HepG2 (cell line): ENCODE results near the gene GPN2. TPM values are rescaled to one million over a fixed set of nuclear protein-coding genes. Genes with fewer than 3 reads are reported as not detected.

Experiments
- AGO1 ChIP-seq: fragments of 200-400 bp; formaldehyde crosslinking; IDR thresholded peaks from 2 replicates; pipeline ENCODE4 v1.6.1; 2017; ENCODE audit warnings: mild to moderate bottlenecking, low read depth, low read length, moderate library complexity; ENCODE audit not compliant: poor library complexity, severe bottlenecking
- ARID5B ChIP-seq: IDR thresholded peaks from 2 replicates; pipeline ENCODE4 v1.4.0; 2020; ENCODE audit warnings: mild to moderate bottlenecking, missing genetic modification reagents
- ATRX ChIP-seq: sonication (generic); formaldehyde crosslinking; IDR thresholded peaks from 2 replicates; pipeline ENCODE4 v1.4.0; 2020; ENCODE audit warnings: missing genetic modification reagents, borderline replicate concordance
- IKZF5 ChIP-seq: IDR thresholded peaks from 2 replicates; pipeline ENCODE4 v1.6.1; 2018; ENCODE audit warnings: missing genetic modification reagents, mild to moderate bottlenecking, missing compliant biosample characterization
- MEF2D ChIP-seq: sonication (generic); formaldehyde crosslinking; IDR thresholded peaks from 2 replicates; pipeline ENCODE4 v1.5.1; 2020; ENCODE audit warnings: mild to moderate bottlenecking, missing genetic modification reagents
- PRPF4 ChIP-seq: fragments of 200-400 bp; formaldehyde crosslinking; IDR thresholded peaks from 2 replicates; pipeline ENCODE4 v1.6.1; 2016; ENCODE audit warnings: low read length, low read depth; ENCODE audit not compliant: poor library complexity, severe bottlenecking
- TBP ChIP-seq: sonication (generic); formaldehyde crosslinking; IDR thresholded peaks from 2 replicates; pipeline ENCODE4 v1.5.0; 2020; ENCODE audit warnings: missing genetic modification reagents
- ZBTB10 ChIP-seq: sonication (generic); formaldehyde crosslinking; IDR thresholded peaks from 2 replicates; pipeline ENCODE4 v1.4.0; 2020; ENCODE audit warnings: missing genetic modification reagents, borderline replicate concordance
- ZKSCAN8 ChIP-seq: IDR thresholded peaks from 2 replicates; pipeline ENCODE4 v1.6.1; 2016; ENCODE audit warnings: borderline replicate concordance, missing genetic modification reagents, missing compliant biosample characterization
- ZNF256 ChIP-seq: sonication (generic); formaldehyde crosslinking; conservative IDR thresholded peaks from 2 replicates; pipeline ENCODE4 v1.4.0; 2020; ENCODE audit warnings: missing genetic modification reagents
- ZNF407 ChIP-seq: sonication (generic); formaldehyde crosslinking; IDR thresholded peaks from one replicate; pipeline ENCODE4 v1.5.1; 2020; ENCODE audit warnings: mild to moderate bottlenecking, missing genetic modification reagents; ENCODE audit errors: not compliant biosample characterization
- polyA plus RNA-seq, 8 experiments: library from polyadenylated mRNA; depleted of rRNA in 3 of 8; stranded (reverse) in 7 of 8; unstranded in 1 of 8; fragments of >200 nt; fragmentation: Illumina TruSeq in 4 of 8; extraction: Trizol in 4 of 8; gene quantifications; 2 replicates each; pipeline versions ENCODE4 v1.2.1 to v1.2.3, GENCODE V29; 2011 to 2016; ENCODE audit warnings: low read depth in 4 of 8, missing spikeins in 1 of 8, mixed read lengths in 1 of 8; ENCODE audit not compliant: insufficient read depth in 1 of 8
- total RNA-seq, 5 experiments: library from RNA; depleted of rRNA; stranded (reverse); fragments of >200 nt; fragmentation: Illumina TruSeq; extraction: Trizol; gene quantifications; 2 replicates each; pipeline ENCODE4 v1.2.3, GENCODE V29; 2016; ENCODE audit warnings: low read depth in 1 of 5

GPN2 gene
- total and polyA plus RNA-seq, 2 of the 13 experiments (the other 11 are each of a cell fraction or from before 2014, with no cell fraction given) = 19.3 to 38.9 TPM

- TF ChIP-seq ARID5B = peak; percentile 89
- TF ChIP-seq IKZF5 = peak; percentile 90; the same call in 1 of the 2 replicates
- TF ChIP-seq ZKSCAN8 = peak; percentile 40; the same call in 1 of the 2 replicates
- TF ChIP-seq ZNF256 (CRISPR knock-in tag) = no peak
- no peak for TF ChIP-seq AGO1
- TF ChIP-seq PRPF4 = no peak
- TF ChIP-seq ZNF407 (CRISPR knock-in tag) = no peak
- no peak for TF ChIP-seq ZBTB10
- TF ChIP-seq TBP = no peak
- TF ChIP-seq ATRX (CRISPR knock-in tag) = no peak
- 0 out of 2 replicates have a peak, but pooled peaks have one; percentile 16 for TF ChIP-seq MEF2D (CRISPR knock-in tag)
Measured at GRCh38 chr1:26831546-26832248, 58.4 kb downstream of the GPN2 start (continued).
